ENCODE results near the gene CS.

CS gene

GRCh38 chr12:56300644-56301464 lies 724 bp upstream of the CS start:
- peak overlapping the region; percentile 83 for H3K4me3 ChIP-seq (ENCODE audit: low read depth, low read length)
- H3K79me2 ChIP-seq, result peaks cover 38% of the 10 kb centered on the region
- H3K4me2 ChIP-seq (ENCODE audit: low read length), result peak overlapping the region; percentile 80
- no peaks in the 10 kb centered on the region for H3K9me3 ChIP-seq (ENCODE audit: control insufficient read depth, low read length)
- no peaks in the 10 kb centered on the region for H3K27me3 ChIP-seq (ENCODE audit: control insufficient read depth, insufficient read depth, low read length)
- peak overlapping the region; percentile 96 for H2AFZ ChIP-seq
- peak overlapping the region; percentile 98 for H3K27ac ChIP-seq
- H3K4me1 ChIP-seq, result peaks cover 16% of the 10 kb centered on the region
- peak overlapping the region; percentile 58 for H3K9ac ChIP-seq
- no peak for TF ChIP-seq CTCF (IDR thresholded peaks at IDR 0.05)
- no peaks in the 10 kb centered on the region for H3K36me3 ChIP-seq (ENCODE audit: control insufficient read depth, insufficient read depth, low read length)

GRCh38 chr12:56299308-56299852 lies 750 bp downstream of the CS start:
- Histone ChIP-seq H3K4me2 (ENCODE audit: low read length) (peak overlapping the region; percentile 49), H3K4me1 (peaks cover 16% of the 10 kb centered on the region), H3K79me2 (peaks cover 50% of the 10 kb centered on the region), H3K9me3 (ENCODE audit: control insufficient read depth, low read length) (no peaks in the 10 kb centered on the region), H3K36me3 (ENCODE audit: control insufficient read depth, insufficient read depth, low read length) (no peaks in the 10 kb centered on the region), H2AFZ (peak overlapping the region; percentile 96), H3K4me3 (ENCODE audit: low read depth, low read length) (peak overlapping the region; percentile 83), H3K27ac (peak overlapping the region; percentile 98), H3K27me3 (ENCODE audit: control insufficient read depth, insufficient read depth, low read length) (no peaks in the 10 kb centered on the region), H3K9ac (peak overlapping the region; percentile 69)
- no peak for TF ChIP-seq CTCF (IDR thresholded peaks at IDR 0.05)

- no peak for TF ChIP-seq CTCF (IDR thresholded peaks at IDR 0.05)
- H3K27ac ChIP-seq, result no peak overlapping the region
- H3K4me1 ChIP-seq, result peaks cover 16% of the 10 kb centered on the region
These were observed 1.3 kb downstream of the CS start for GRCh38 chr12:56298828-56299227.

GRCh38 chr12:56297400-56297799 lies 2.7 kb downstream of the CS start:
- no peaks in the 10 kb centered on the region for H3K36me3 ChIP-seq (ENCODE audit: control insufficient read depth, insufficient read depth, low read length)
- no peak overlapping the region for H3K27ac ChIP-seq

More at GRCh38 chr12:56298828-56299227, 1.3 kb downstream of the CS start:
- no peaks in the 10 kb centered on the region for H3K36me3 ChIP-seq (ENCODE audit: control insufficient read depth, insufficient read depth, low read length)
- no peaks in the 10 kb centered on the region for H3K9me3 ChIP-seq (ENCODE audit: control insufficient read depth, low read length)
- H3K4me3 ChIP-seq (ENCODE audit: low read depth, low read length), result peak overlapping the region; percentile 83
- no peak overlapping the region for H2AFZ ChIP-seq
- H3K4me2 ChIP-seq (ENCODE audit: low read length), result peak overlapping the region; percentile 49
- peaks cover 55% of the 10 kb centered on the region for H3K79me2 ChIP-seq
- H3K9ac ChIP-seq, result no peak overlapping the region
- no peaks in the 10 kb centered on the region for H3K27me3 ChIP-seq (ENCODE audit: control insufficient read depth, insufficient read depth, low read length)

More at GRCh38 chr12:56297400-56297799, 2.7 kb downstream of the CS start:
- Histone ChIP-seq H3K27me3 (ENCODE audit: control insufficient read depth, insufficient read depth, low read length) (no peaks in the 10 kb centered on the region), H3K9me3 (ENCODE audit: control insufficient read depth, low read length) (no peaks in the 10 kb centered on the region), H3K79me2 (peaks cover 66% of the 10 kb centered on the region), H3K9ac (no peak overlapping the region), H2AFZ (no peak overlapping the region), H3K4me1 (peaks cover 16% of the 10 kb centered on the region), H3K4me2 (ENCODE audit: low read length) (no peak overlapping the region), H3K4me3 (ENCODE audit: low read depth, low read length) (no peak overlapping the region)
- no peak for TF ChIP-seq CTCF (IDR thresholded peaks at IDR 0.05)
